Measurements from ENCODE around the gene SSBP4. TPM values are rescaled to one million over a fixed set of nuclear protein-coding genes. Genes with fewer than 3 reads are reported as not detected.

The SSBP4 gene
- total and polyA plus RNA-seq, 2 of the 4 experiments (the other 2 are of a cell fraction), result 14.9 to 39.7 TPM

DNA sequence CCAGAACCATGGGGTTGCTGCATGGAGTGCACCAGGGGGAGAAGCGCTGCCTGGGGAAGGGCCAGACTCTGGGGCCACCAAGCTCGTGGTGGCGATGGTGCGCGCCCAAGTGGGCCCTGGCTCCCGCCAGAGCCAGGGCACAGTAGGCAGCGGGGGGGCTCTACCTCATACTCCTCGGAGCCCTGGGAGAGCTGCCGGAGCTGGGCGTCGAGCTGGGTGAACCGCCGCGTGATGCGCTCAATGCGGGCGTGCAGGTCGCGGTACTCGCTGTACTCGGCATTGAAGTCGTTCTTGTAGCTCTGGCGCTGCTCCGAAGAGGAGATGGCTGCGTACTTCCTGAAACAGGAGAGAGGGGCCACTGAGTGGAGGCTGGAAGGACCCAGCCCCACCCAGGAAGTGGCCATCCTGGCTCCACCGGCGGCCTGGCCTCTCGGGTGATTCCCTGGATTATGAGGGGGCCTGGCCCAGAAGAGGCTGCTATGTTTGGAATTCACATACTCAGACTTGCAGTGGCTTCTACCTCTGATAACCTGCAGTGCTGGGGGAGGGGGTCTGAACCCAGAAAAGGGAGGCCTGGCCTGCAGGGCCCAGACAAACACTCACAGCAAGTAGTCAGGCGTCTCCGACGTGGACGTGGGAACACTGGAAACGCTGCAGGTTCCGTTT, 27.1 kb downstream of the SSBP4 start:
- H2AFZ ChIP-seq (replicated peaks; ENCODE audit: low read length, poor library complexity), result no peak overlapping the region
- no peak overlapping the region for H3K4me3 ChIP-seq (ENCODE audit: insufficient read depth, low read depth, low read length)
- ATAC-seq (ENCODE audit: low read depth) (no peak), DNase-seq (no peak)
- no peak overlapping the region for H3K4ac ChIP-seq (ENCODE audit: low read depth, low read length)
- H2BK15ac ChIP-seq (ENCODE audit: low read depth, low read length), result no peak overlapping the region
- no peak overlapping the region for H4K8ac ChIP-seq (ENCODE audit: low read depth in 2 of 2, low read length in 2 of 2)
- H3K36me3 ChIP-seq (ENCODE audit: control insufficient read depth, insufficient read depth, low read length), result peaks cover 65% of the 10 kb centered on the region
- ChIA-PET CTCF (no interaction called here), POLR2A (ENCODE audit: unreplicated experiment) (no interaction called here)
- no peak overlapping the region for H2AK5ac ChIP-seq (ENCODE audit: low read depth, low read length)
- H4K5ac ChIP-seq (ENCODE audit: low read depth, low read length), result no peak overlapping the region
- TF ChIP-seq RCOR1 (IDR thresholded peaks at IDR 0.05; ENCODE audit: insufficient replicate concordance, low read length), result no peak
- TF ChIP-seq NFE2L2 (IDR thresholded peaks at IDR 0.05; ENCODE audit: low read depth, low read length), result no peak
- TF ChIP-seq, protein P1, sequence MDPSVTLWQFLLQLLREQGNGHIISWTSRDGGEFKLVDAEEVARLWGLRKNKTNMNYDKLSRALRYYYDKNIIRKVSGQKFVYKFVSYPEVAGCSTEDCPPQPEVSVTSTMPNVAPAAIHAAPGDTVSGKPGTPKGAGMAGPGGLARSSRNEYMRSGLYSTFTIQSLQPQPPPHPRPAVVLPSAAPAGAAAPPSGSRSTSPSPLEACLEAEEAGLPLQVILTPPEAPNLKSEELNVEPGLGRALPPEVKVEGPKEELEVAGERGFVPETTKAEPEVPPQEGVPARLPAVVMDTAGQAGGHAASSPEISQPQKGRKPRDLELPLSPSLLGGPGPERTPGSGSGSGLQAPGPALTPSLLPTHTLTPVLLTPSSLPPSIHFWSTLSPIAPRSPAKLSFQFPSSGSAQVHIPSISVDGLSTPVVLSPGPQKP (IDR thresholded peaks at IDR 0.05; ENCODE audit: borderline replicate concordance, low read depth, low read length), result no peak
- TF ChIP-seq MAZ (IDR thresholded peaks at IDR 0.05; ENCODE audit: borderline replicate concordance, low read depth, low read length), result no peak
- no peak for TF ChIP-seq MAFK (IDR thresholded peaks at IDR 0.05; ENCODE audit: low read depth, low read length)
- no peak for TF ChIP-seq CEBPB (IDR thresholded peaks at IDR 0.05; ENCODE audit: low read depth, low read length)
- TF ChIP-seq, protein P2, sequence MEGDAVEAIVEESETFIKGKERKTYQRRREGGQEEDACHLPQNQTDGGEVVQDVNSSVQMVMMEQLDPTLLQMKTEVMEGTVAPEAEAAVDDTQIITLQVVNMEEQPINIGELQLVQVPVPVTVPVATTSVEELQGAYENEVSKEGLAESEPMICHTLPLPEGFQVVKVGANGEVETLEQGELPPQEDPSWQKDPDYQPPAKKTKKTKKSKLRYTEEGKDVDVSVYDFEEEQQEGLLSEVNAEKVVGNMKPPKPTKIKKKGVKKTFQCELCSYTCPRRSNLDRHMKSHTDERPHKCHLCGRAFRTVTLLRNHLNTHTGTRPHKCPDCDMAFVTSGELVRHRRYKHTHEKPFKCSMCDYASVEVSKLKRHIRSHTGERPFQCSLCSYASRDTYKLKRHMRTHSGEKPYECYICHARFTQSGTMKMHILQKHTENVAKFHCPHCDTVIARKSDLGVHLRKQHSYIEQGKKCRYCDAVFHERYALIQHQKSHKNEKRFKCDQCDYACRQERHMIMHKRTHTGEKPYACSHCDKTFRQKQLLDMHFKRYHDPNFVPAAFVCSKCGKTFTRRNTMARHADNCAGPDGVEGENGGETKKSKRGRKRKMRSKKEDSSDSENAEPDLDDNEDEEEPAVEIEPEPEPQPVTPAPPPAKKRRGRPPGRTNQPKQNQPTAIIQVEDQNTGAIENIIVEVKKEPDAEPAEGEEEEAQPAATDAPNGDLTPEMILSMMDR (conservative IDR thresholded peaks at IDR 0.05; ENCODE audit: low read depth, low read length), result no peak
- TF ChIP-seq SMC3 (IDR thresholded peaks at IDR 0.05; ENCODE audit: low read depth, low read length), result no peak
- no peak for TF ChIP-seq POLR2A (IDR thresholded peaks at IDR 0.05; ENCODE audit: low read depth, low read length)
- H2BK120ac ChIP-seq (ENCODE audit: low read depth, low read length), result no peak overlapping the region
- no peak overlapping the region for H3K9ac ChIP-seq (ENCODE audit: low read depth, low read length)
- H3K56ac ChIP-seq (ENCODE audit: extremely low read depth, insufficient read depth, low read length), result no peak overlapping the region
- no peak overlapping the region for H2AK9ac ChIP-seq (replicated peaks; ENCODE audit: low read depth, low read length, poor library complexity)
- H3K23ac ChIP-seq (ENCODE audit: low read depth, low read length), result no peak overlapping the region
- dilution Hi-C loops (cut with HindIII; ENCODE audit: low sequenced_read_pairs, unreplicated experiment), result no loop called here
- no peak overlapping the region for H4K91ac ChIP-seq (ENCODE audit: insufficient read depth, low read depth, low read length)
- no peak overlapping the region for H2BK5ac ChIP-seq (ENCODE audit: low read depth, low read length, poor library complexity, severe bottlenecking)
- H3K14ac ChIP-seq (replicated peaks; ENCODE audit: low read depth, low read length), result no peak overlapping the region
- H3K9me3 ChIP-seq (ENCODE audit: control insufficient read depth, insufficient read depth, low read length), result no peaks in the 10 kb centered on the region
- H3K27me3 ChIP-seq (ENCODE audit: control insufficient read depth, insufficient read depth, low read length), result no peaks in the 10 kb centered on the region
- H2BK20ac ChIP-seq (ENCODE audit: low read depth, low read length), result no peak overlapping the region
- H4K20me1 ChIP-seq (ENCODE audit: insufficient read depth, low read length), result peaks cover 49% of the 10 kb centered on the region
- H3K79me1 ChIP-seq (ENCODE audit: low read depth in 1 of 2, low read length in 2 of 2), result peaks cover 15 to 58% of the 10 kb centered on the region in 2 experiments
- H3K4me1 ChIP-seq (ENCODE audit: control insufficient read depth, insufficient read depth, low read length), result peaks cover 2% of the 10 kb centered on the region
- in situ Hi-C loops (cut with MboI; ENCODE audit: low sequenced_read_pairs), result no loop called here
- peaks cover 9% of the 10 kb centered on the region; the same call in 1 of the 2 replicates for H3K9me1 ChIP-seq (ENCODE audit: insufficient read depth, low read length)
- 91% methylated on average over 29 of the region's 34 CpGs; no CpG with 5 or more reads in 1 of the 2 experiments for WGBS, 2 experiments (ENCODE audit: extremely low coverage in 2 of 2, insufficient read length in 1 of 2)
- no peak overlapping the region for H3K18ac ChIP-seq (ENCODE audit: low read depth, low read length)
- H3K4me2 ChIP-seq (ENCODE audit: low read depth, low read length), result no peak overlapping the region
- intact Hi-C loops (cut with micrococcal nuclease), result no loop called here
- BruUV-seq (replicated peaks), result no TSS peak
- no peak overlapping the region for H3K27ac ChIP-seq (ENCODE audit: insufficient read depth, low read length)
